HepG2 (cell line): ENCODE measurements around the gene LIMK2. TPM values are rescaled to one million over a fixed set of nuclear protein-coding genes. Genes with fewer than 3 reads are reported as not detected.

Experiments
- ASH2L ChIP-seq: fragments of 300-600, 200-600 bp; sonication (generic); IDR thresholded peaks from 2 replicates; pipeline ENCODE4 v1.7.0; 2017; ENCODE audit warnings: low read depth, mild to moderate bottlenecking, moderate library complexity, mixed read lengths, low read length; ENCODE audit not compliant: insufficient read length
- ATF7-NPFF ChIP-seq: sonication (generic); formaldehyde crosslinking; IDR thresholded peaks from 2 replicates; pipeline ENCODE4 v1.8.1; 2023; ENCODE audit warnings: mild to moderate bottlenecking, low read depth, missing genetic modification reagents, moderate library complexity
- ELF1 ChIP-seq: sonication (generic); formaldehyde crosslinking; IDR thresholded peaks from 2 replicates; pipeline ENCODE4 v1.4.0; 2020; ENCODE audit warnings: missing genetic modification reagents
- HDAC2 ChIP-seq: sonication (generic); formaldehyde crosslinking; IDR thresholded peaks from 2 replicates; pipeline ENCODE4 v1.4.0; 2020; ENCODE audit warnings: missing genetic modification reagents
- KLF15 ChIP-seq: sonication (generic); formaldehyde crosslinking; IDR thresholded peaks from 2 replicates; pipeline ENCODE4 v1.8.1; 2023; ENCODE audit warnings: borderline replicate concordance, mild to moderate bottlenecking, inconsistent platforms, missing genetic modification reagents, mixed read lengths
- MAF1 ChIP-seq: sonication (generic); formaldehyde crosslinking; IDR thresholded peaks from 2 replicates; pipeline ENCODE4 v1.5.0; 2020; ENCODE audit warnings: missing genetic modification reagents, borderline replicate concordance
- MXD4 ChIP-seq: IDR thresholded peaks from 2 replicates; pipeline ENCODE4 v1.6.1; 2016; ENCODE audit warnings: mild to moderate bottlenecking, missing biosample characterization, missing genetic modification reagents
- NFKB2 ChIP-seq: sonication (generic); formaldehyde crosslinking; IDR thresholded peaks from 2 replicates; pipeline ENCODE4 v1.4.0; 2020; ENCODE audit warnings: missing genetic modification reagents, borderline replicate concordance
- PTBP1 ChIP-seq: fragments of 200-400 bp; formaldehyde crosslinking; IDR thresholded peaks from 2 replicates; pipeline ENCODE4 v1.6.1; 2018; ENCODE audit warnings: low read length, low read depth; ENCODE audit not compliant: poor library complexity, severe bottlenecking
- RFXAP ChIP-seq: sonication (generic); formaldehyde crosslinking; IDR thresholded peaks from 2 replicates; pipeline ENCODE4 v1.4.0; 2020; ENCODE audit warnings: missing genetic modification reagents, borderline replicate concordance
- SALL1 ChIP-seq: sonication (generic); formaldehyde crosslinking; IDR thresholded peaks from 2 replicates; pipeline ENCODE4 v1.8.0; 2022; ENCODE audit warnings: mild to moderate bottlenecking, missing genetic modification reagents
- SNAI1 ChIP-seq: sonication (generic); formaldehyde crosslinking; IDR thresholded peaks from 2 replicates; pipeline ENCODE4 v1.5.0; 2020; ENCODE audit warnings: mild to moderate bottlenecking, missing genetic modification reagents, borderline replicate concordance
- TCF7 ChIP-seq: sonication (generic); IDR thresholded peaks from 2 replicates; pipeline ENCODE4 v1.6.1; 2016; ENCODE audit warnings: antibody characterized with exemption, low read depth
- TOE1 ChIP-seq: sonication (generic); formaldehyde crosslinking; IDR thresholded peaks from 2 replicates; pipeline ENCODE4 v1.4.0; 2020; ENCODE audit warnings: mild to moderate bottlenecking, missing genetic modification reagents
- ZBTB7B ChIP-seq: sonication (generic); formaldehyde crosslinking; IDR thresholded peaks from 2 replicates; pipeline ENCODE4 v1.4.0; 2020; ENCODE audit warnings: missing genetic modification reagents
- ZMYM2 ChIP-seq: sonication (generic); formaldehyde crosslinking; IDR thresholded peaks from 2 replicates; pipeline ENCODE4 v1.8.0; 2022; ENCODE audit warnings: mild to moderate bottlenecking, missing genetic modification reagents
- ZMYM4 ChIP-seq: sonication (generic); formaldehyde crosslinking; IDR thresholded peaks from 2 replicates; pipeline ENCODE4 v1.8.1; 2023; ENCODE audit warnings: mild to moderate bottlenecking, missing genetic modification reagents
- ZNF180 ChIP-seq: sonication (generic); formaldehyde crosslinking; IDR thresholded peaks from 2 replicates; pipeline ENCODE4 v1.4.0; 2020; ENCODE audit warnings: low read depth, missing genetic modification reagents, borderline replicate concordance
- ZNF546 ChIP-seq: sonication (generic); formaldehyde crosslinking; conservative IDR thresholded peaks from 2 replicates; pipeline ENCODE4 v1.8.1; 2023; ENCODE audit warnings: mild to moderate bottlenecking, missing genetic modification reagents
- ZSCAN31 ChIP-seq: sonication (generic); formaldehyde crosslinking; IDR thresholded peaks from 2 replicates; pipeline ENCODE4 v1.5.0; 2020; ENCODE audit warnings: low read depth, mild to moderate bottlenecking, missing genetic modification reagents
- polyA plus RNA-seq, 8 experiments: library from polyadenylated mRNA; depleted of rRNA in 3 of 8; stranded (reverse) in 7 of 8; unstranded in 1 of 8; fragments of >200 nt; fragmentation: Illumina TruSeq in 4 of 8; extraction: Trizol in 4 of 8; gene quantifications; 2 replicates each; pipeline versions ENCODE4 v1.2.1 to v1.2.3, GENCODE V29; 2011 to 2016; ENCODE audit warnings: low read depth in 4 of 8, missing spikeins in 1 of 8, mixed read lengths in 1 of 8; ENCODE audit not compliant: insufficient read depth in 1 of 8
- total RNA-seq, 5 experiments: library from RNA; depleted of rRNA; stranded (reverse); fragments of >200 nt; fragmentation: Illumina TruSeq; extraction: Trizol; gene quantifications; 2 replicates each; pipeline ENCODE4 v1.2.3, GENCODE V29; 2016; ENCODE audit warnings: low read depth in 1 of 5
- TF ChIP-seq, protein P1 (sequence below): sonication (generic); formaldehyde crosslinking; IDR thresholded peaks from 2 replicates; pipeline ENCODE4 v1.4.0; 2020; ENCODE audit warnings: mild to moderate bottlenecking, missing genetic modification reagents, borderline replicate concordance
- TF ChIP-seq, protein P2 (sequence below): sonication (generic); formaldehyde crosslinking; IDR thresholded peaks from 2 replicates; pipeline ENCODE4 v1.5.1; 2020; ENCODE audit warnings: missing genetic modification reagents, mild to moderate bottlenecking, borderline replicate concordance
- TF ChIP-seq, protein P3 (sequence below): sonication (generic); formaldehyde crosslinking; IDR thresholded peaks from 2 replicates; pipeline ENCODE4 v1.5.0; 2020; ENCODE audit warnings: mild to moderate bottlenecking, low read depth, missing genetic modification reagents, borderline replicate concordance

LIMK2 gene
- total and polyA plus RNA-seq, 2 of the 13 experiments (the other 11 are each of a cell fraction or from before 2014, with no cell fraction given): 20.9 to 29.8 TPM

- TF ChIP-seq, protein P1, sequence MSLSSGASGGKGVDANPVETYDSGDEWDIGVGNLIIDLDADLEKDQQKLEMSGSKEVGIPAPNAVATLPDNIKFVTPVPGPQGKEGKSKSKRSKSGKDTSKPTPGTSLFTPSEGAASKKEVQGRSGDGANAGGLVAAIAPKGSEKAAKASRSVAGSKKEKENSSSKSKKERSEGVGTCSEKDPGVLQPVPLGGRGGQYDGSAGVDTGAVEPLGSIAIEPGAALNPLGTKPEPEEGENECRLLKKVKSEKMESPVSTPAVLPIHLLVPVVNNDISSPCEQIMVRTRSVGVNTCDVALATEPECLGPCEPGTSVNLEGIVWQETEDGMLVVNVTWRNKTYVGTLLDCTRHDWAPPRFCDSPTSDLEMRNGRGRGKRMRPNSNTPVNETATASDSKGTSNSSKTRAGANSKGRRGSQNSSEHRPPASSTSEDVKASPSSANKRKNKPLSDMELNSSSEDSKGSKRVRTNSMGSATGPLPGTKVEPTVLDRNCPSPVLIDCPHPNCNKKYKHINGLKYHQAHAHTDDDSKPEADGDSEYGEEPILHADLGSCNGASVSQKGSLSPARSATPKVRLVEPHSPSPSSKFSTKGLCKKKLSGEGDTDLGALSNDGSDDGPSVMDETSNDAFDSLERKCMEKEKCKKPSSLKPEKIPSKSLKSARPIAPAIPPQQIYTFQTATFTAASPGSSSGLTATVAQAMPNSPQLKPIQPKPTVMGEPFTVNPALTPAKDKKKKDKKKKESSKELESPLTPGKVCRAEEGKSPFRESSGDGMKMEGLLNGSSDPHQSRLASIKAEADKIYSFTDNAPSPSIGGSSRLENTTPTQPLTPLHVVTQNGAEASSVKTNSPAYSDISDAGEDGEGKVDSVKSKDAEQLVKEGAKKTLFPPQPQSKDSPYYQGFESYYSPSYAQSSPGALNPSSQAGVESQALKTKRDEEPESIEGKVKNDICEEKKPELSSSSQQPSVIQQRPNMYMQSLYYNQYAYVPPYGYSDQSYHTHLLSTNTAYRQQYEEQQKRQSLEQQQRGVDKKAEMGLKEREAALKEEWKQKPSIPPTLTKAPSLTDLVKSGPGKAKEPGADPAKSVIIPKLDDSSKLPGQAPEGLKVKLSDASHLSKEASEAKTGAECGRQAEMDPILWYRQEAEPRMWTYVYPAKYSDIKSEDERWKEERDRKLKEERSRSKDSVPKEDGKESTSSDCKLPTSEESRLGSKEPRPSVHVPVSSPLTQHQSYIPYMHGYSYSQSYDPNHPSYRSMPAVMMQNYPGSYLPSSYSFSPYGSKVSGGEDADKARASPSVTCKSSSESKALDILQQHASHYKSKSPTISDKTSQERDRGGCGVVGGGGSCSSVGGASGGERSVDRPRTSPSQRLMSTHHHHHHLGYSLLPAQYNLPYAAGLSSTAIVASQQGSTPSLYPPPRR (CRISPR knock-in tag): no peak
- no peak for TF ChIP-seq MAF1 (CRISPR knock-in tag)
- no peak for TF ChIP-seq ZSCAN31
- TF ChIP-seq SALL1 (CRISPR knock-in tag): 0 out of 2 replicates have a peak, but pooled peaks have one; percentile 18
- TF ChIP-seq ZBTB7B (CRISPR knock-in tag): no peak
- TF ChIP-seq SNAI1 (CRISPR knock-in tag): no peak
- TF ChIP-seq HDAC2 (CRISPR knock-in tag): peak; percentile 46; the same call in 1 of the 2 replicates
- no peak for TF ChIP-seq KLF15 (CRISPR knock-in tag)
- TF ChIP-seq ZMYM2 (CRISPR knock-in tag): no peak
- no peak for TF ChIP-seq ZNF546 (CRISPR knock-in tag)
- no peak for TF ChIP-seq NFKB2 (CRISPR knock-in tag)
- TF ChIP-seq, protein P2, sequence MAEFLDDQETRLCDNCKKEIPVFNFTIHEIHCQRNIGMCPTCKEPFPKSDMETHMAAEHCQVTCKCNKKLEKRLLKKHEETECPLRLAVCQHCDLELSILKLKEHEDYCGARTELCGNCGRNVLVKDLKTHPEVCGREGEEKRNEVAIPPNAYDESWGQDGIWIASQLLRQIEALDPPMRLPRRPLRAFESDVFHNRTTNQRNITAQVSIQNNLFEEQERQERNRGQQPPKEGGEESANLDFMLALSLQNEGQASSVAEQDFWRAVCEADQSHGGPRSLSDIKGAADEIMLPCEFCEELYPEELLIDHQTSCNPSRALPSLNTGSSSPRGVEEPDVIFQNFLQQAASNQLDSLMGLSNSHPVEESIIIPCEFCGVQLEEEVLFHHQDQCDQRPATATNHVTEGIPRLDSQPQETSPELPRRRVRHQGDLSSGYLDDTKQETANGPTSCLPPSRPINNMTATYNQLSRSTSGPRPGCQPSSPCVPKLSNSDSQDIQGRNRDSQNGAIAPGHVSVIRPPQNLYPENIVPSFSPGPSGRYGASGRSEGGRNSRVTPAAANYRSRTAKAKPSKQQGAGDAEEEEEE (CRISPR knock-in tag): no peak
- TF ChIP-seq ATF7-NPFF (CRISPR knock-in tag): no peak
- no peak for TF ChIP-seq ASH2L
- TF ChIP-seq TCF7: no peak
- 0 out of 2 replicates have a peak, but pooled peaks have one; percentile 14 for TF ChIP-seq ZMYM4 (CRISPR knock-in tag)
- TF ChIP-seq MXD4 (CRISPR knock-in tag): no peak
- TF ChIP-seq PTBP1: no peak
- TF ChIP-seq ELF1 (CRISPR knock-in tag): no peak
- no peak for TF ChIP-seq TOE1
- TF ChIP-seq, protein P3, sequence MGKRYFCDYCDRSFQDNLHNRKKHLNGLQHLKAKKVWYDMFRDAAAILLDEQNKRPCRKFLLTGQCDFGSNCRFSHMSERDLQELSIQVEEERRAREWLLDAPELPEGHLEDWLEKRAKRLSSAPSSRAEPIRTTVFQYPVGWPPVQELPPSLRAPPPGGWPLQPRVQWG (CRISPR knock-in tag): no peak
- no peak for TF ChIP-seq RFXAP
- TF ChIP-seq ZNF180 (CRISPR knock-in tag): no peak
Measured at GRCh38 chr22:31250740-31251600, 38.9 kb downstream of the LIMK2 start (continued).
